WTC11 (cell line): ENCODE measurements around the gene RPP21. TPM values are rescaled to one million over a fixed set of nuclear protein-coding genes. Genes with fewer than 3 reads are reported as not detected.
A peak's percentile ranks its signal among the peaks of the same experiment; 100 is the strongest.

Experiments
- ATAC-seq: fragments of 200-7000 bp; cut with Tn5 transposase; 2 replicates; pipeline ENCODE4 v1.10.0; 2021; ENCODE audit warnings: mild to moderate bottlenecking, moderate library complexity
- CTCF ChIA-PET: fragments of 300-600 bp; sonication (Branson Sonifier 250); formaldehyde crosslinking; loops from one replicate; lab custom pipeline; 2021; ENCODE audit warnings: antibody characterized with exemption; lab: Charles Lee
- POLR2A ChIA-PET: fragments of 350-600 bp; sonication (Branson Sonifier 250); formaldehyde crosslinking; loops from one replicate; lab custom pipeline; 2021; ENCODE audit warnings: antibody characterized with exemption; lab: Charles Lee
- DNase-seq: peaks from one replicate; pipeline ENCODE4 v3.0.0; 2021; ENCODE audit warnings: low spot score
- H3K27ac Mint-ChIP-seq: 2 replicates; pipeline ENCODE4 v1.8.0; 2021; ENCODE audit warnings: mixed read lengths
- H3K27me3 Mint-ChIP-seq: 2 replicates; pipeline ENCODE4 v1.8.0; 2021; ENCODE audit warnings: low read depth, mild to moderate bottlenecking, moderate library complexity, mixed read lengths
- H3K36me3 Mint-ChIP-seq: 2 replicates; pipeline ENCODE4 v1.8.0; 2021; ENCODE audit warnings: mixed read lengths
- H3K4me1 Mint-ChIP-seq: 2 replicates; pipeline ENCODE4 v1.8.0; 2022; ENCODE audit warnings: mixed read lengths
- H3K4me3 Mint-ChIP-seq: 2 replicates; pipeline ENCODE4 v1.8.0; 2021; ENCODE audit warnings: mild to moderate bottlenecking, moderate library complexity, mixed read lengths
- H3K9me3 Mint-ChIP-seq: 2 replicates; pipeline ENCODE4 v1.8.0; 2021; ENCODE audit warnings: mixed read lengths
- ATF1 ChIP-seq: sonication (generic); formaldehyde crosslinking; IDR thresholded peaks from 2 replicates; pipeline ENCODE4 v1.8.1; 2023; ENCODE audit warnings: mild to moderate bottlenecking, moderate library complexity, missing genetic modification reagents
- ATF3 ChIP-seq: sonication (generic); formaldehyde crosslinking; conservative IDR thresholded peaks from 2 replicates; pipeline ENCODE4 v1.8.1; 2022; ENCODE audit warnings: mild to moderate bottlenecking, missing genetic modification reagents
- ATF6 ChIP-seq: sonication (generic); formaldehyde crosslinking; IDR thresholded peaks from 2 replicates; pipeline ENCODE4 v1.8.1; 2023; ENCODE audit warnings: mild to moderate bottlenecking, missing genetic modification reagents
- CREB1 ChIP-seq: sonication (generic); formaldehyde crosslinking; IDR thresholded peaks from 2 replicates; pipeline ENCODE4 v1.8.0; 2023; ENCODE audit warnings: mild to moderate bottlenecking, missing genetic modification reagents
- FOXK1 ChIP-seq: sonication (generic); formaldehyde crosslinking; IDR thresholded peaks from 2 replicates; pipeline ENCODE4 v1.8.0; 2022; ENCODE audit warnings: mild to moderate bottlenecking, moderate library complexity, missing genetic modification reagents
- GTF2I ChIP-seq: fragments of 250-450 bp; sonication (Bioruptor Pico); conservative IDR thresholded peaks from 2 replicates; pipeline ENCODE4 v1.4.0; 2021; ENCODE audit warnings: mild to moderate bottlenecking
- IRF1 ChIP-seq: sonication (generic); formaldehyde crosslinking; IDR thresholded peaks from 2 replicates; pipeline ENCODE4 v1.8.0; 2023; ENCODE audit warnings: missing genetic modification reagents
- IRF2 ChIP-seq: sonication (generic); formaldehyde crosslinking; IDR thresholded peaks from 2 replicates; pipeline ENCODE4 v1.8.0; 2022; ENCODE audit warnings: low read depth, missing genetic modification reagents, borderline replicate concordance
- MAX ChIP-seq: sonication (generic); formaldehyde crosslinking; IDR thresholded peaks from 2 replicates; pipeline ENCODE4 v1.8.0; 2022; ENCODE audit warnings: mild to moderate bottlenecking, missing genetic modification reagents
- NFYB ChIP-seq: sonication (generic); formaldehyde crosslinking; conservative IDR thresholded peaks from 2 replicates; pipeline ENCODE4 v1.8.0; 2022; ENCODE audit warnings: low read depth, missing genetic modification reagents
- NR1H2 ChIP-seq: sonication (generic); formaldehyde crosslinking; IDR thresholded peaks from 2 replicates; pipeline ENCODE4 v1.9.0; 2021; ENCODE audit warnings: mild to moderate bottlenecking, moderate library complexity, missing genetic modification reagents
- NR3C1 ChIP-seq: sonication (generic); formaldehyde crosslinking; conservative IDR thresholded peaks from 2 replicates; pipeline ENCODE4 v1.8.1; 2023; ENCODE audit warnings: low read depth, mild to moderate bottlenecking, missing genetic modification reagents
- OVOL2 ChIP-seq: fragments of 250-450 bp; sonication (Bioruptor Pico); IDR thresholded peaks from 2 replicates; pipeline ENCODE4 v1.9.0; 2021; ENCODE audit warnings: mild to moderate bottlenecking, borderline replicate concordance
- SMAD3 ChIP-seq: sonication (generic); formaldehyde crosslinking; IDR thresholded peaks from 2 replicates; pipeline ENCODE4 v1.8.0; 2022; ENCODE audit warnings: missing genetic modification reagents, mild to moderate bottlenecking, borderline replicate concordance
- SMAD4 ChIP-seq: sonication (generic); formaldehyde crosslinking; IDR thresholded peaks from 2 replicates; pipeline ENCODE4 v1.8.0; 2022; ENCODE audit warnings: mild to moderate bottlenecking, missing genetic modification reagents
- SOX15 ChIP-seq: fragments of 250-450 bp; sonication (Bioruptor Pico); IDR thresholded peaks from 2 replicates; pipeline ENCODE4 v1.9.0; 2021; ENCODE audit warnings: mild to moderate bottlenecking
- TEAD1 ChIP-seq: sonication (generic); formaldehyde crosslinking; IDR thresholded peaks from 2 replicates; pipeline ENCODE4 v1.8.0; 2022; ENCODE audit warnings: mild to moderate bottlenecking, missing genetic modification reagents
- TEAD4 ChIP-seq: sonication (generic); formaldehyde crosslinking; IDR thresholded peaks from 2 replicates; pipeline ENCODE4 v1.8.0; 2022; ENCODE audit warnings: mild to moderate bottlenecking, missing genetic modification reagents
- ZNF121 ChIP-seq: sonication (generic); formaldehyde crosslinking; IDR thresholded peaks from 2 replicates; pipeline ENCODE4 v1.8.0; 2023; ENCODE audit warnings: missing genetic modification reagents
- ZNF138 ChIP-seq: sonication (generic); formaldehyde crosslinking; conservative IDR thresholded peaks from 2 replicates; pipeline ENCODE4 v1.8.1; 2022; ENCODE audit warnings: mild to moderate bottlenecking, moderate library complexity, missing genetic modification reagents
- ZNF263 ChIP-seq: sonication (generic); formaldehyde crosslinking; IDR thresholded peaks from 2 replicates; pipeline ENCODE4 v1.8.1; 2022; ENCODE audit warnings: low read depth, mild to moderate bottlenecking, moderate library complexity, missing genetic modification reagents
- ZNF317 ChIP-seq: sonication (generic); formaldehyde crosslinking; IDR thresholded peaks from 2 replicates; pipeline ENCODE4 v1.8.1; 2023; ENCODE audit warnings: low read depth, mild to moderate bottlenecking, moderate library complexity, missing genetic modification reagents, borderline replicate concordance
- ZNF396 ChIP-seq: fragments of 250-450 bp; sonication (Bioruptor Pico); IDR thresholded peaks from 2 replicates; pipeline ENCODE4 v1.8.0; 2021; ENCODE audit warnings: mild to moderate bottlenecking, moderate library complexity, borderline replicate concordance
- total RNA-seq: library from RNA; stranded (reverse); gene quantifications from 3 replicates; pipeline ENCODE4 v1.2.3, GENCODE V29; 2021
- TF ChIP-seq, protein P1 (sequence below): sonication (generic); formaldehyde crosslinking; conservative IDR thresholded peaks from 2 replicates; pipeline ENCODE4 v1.8.1; 2023; ENCODE audit warnings: mild to moderate bottlenecking, low read depth, missing genetic modification reagents, moderate library complexity
- TF ChIP-seq, protein P2 (sequence below): sonication (generic); formaldehyde crosslinking; IDR thresholded peaks from 2 replicates; pipeline ENCODE4 v1.8.1; 2023; ENCODE audit warnings: mild to moderate bottlenecking, missing genetic modification reagents, moderate library complexity

RPP21 gene
- total RNA-seq, 1 experiment from 2014 or later, result 64.1 TPM

DNA sequence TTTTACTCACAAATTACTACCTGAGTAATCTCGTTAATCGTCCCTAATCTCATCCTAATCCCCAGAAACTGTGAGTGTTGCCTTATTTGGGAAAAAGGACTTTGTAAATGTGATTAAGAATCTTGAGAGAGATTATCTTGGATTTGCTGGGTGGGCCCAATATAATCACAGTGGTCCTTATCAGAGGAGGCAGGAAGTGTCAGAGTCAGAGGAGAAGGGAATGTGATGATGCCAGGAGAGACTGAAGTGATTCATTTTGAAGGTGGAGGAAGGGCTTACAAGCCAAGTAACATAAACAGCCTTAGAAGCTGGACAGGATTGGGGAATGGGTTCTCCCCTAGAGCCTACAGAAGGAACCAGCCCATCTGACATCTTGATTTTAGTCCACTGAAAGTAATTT, 16.7 kb downstream of the RPP21 start:
- H3K4me3 Mint-ChIP-seq, result no peak overlapping the region
- peaks cover 6% of the 10 kb centered on the region for H3K9me3 Mint-ChIP-seq
- peaks cover 54% of the 10 kb centered on the region for H3K27me3 Mint-ChIP-seq
- H3K27ac Mint-ChIP-seq, result no peak overlapping the region
- ATAC-seq (no peak), DNase-seq (no peak)
- CTCF ChIA-PET, result no interaction called here
- TF ChIP-seq ZNF317 (CRISPR knock-in tag) (no peak), ATF1 (CRISPR knock-in tag) (no peak), ZNF396 (CRISPR knock-in tag) (no peak)
- TF ChIP-seq, protein P1, sequence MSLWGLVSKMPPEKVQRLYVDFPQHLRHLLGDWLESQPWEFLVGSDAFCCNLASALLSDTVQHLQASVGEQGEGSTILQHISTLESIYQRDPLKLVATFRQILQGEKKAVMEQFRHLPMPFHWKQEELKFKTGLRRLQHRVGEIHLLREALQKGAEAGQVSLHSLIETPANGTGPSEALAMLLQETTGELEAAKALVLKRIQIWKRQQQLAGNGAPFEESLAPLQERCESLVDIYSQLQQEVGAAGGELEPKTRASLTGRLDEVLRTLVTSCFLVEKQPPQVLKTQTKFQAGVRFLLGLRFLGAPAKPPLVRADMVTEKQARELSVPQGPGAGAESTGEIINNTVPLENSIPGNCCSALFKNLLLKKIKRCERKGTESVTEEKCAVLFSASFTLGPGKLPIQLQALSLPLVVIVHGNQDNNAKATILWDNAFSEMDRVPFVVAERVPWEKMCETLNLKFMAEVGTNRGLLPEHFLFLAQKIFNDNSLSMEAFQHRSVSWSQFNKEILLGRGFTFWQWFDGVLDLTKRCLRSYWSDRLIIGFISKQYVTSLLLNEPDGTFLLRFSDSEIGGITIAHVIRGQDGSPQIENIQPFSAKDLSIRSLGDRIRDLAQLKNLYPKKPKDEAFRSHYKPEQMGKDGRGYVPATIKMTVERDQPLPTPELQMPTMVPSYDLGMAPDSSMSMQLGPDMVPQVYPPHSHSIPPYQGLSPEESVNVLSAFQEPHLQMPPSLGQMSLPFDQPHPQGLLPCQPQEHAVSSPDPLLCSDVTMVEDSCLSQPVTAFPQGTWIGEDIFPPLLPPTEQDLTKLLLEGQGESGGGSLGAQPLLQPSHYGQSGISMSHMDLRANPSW (CRISPR knock-in tag), result no peak
- POLR2A ChIA-PET, result no interaction called here
- peaks cover 7% of the 10 kb centered on the region for H3K4me1 Mint-ChIP-seq
- H3K36me3 Mint-ChIP-seq, result no peaks in the 10 kb centered on the region

DNA sequence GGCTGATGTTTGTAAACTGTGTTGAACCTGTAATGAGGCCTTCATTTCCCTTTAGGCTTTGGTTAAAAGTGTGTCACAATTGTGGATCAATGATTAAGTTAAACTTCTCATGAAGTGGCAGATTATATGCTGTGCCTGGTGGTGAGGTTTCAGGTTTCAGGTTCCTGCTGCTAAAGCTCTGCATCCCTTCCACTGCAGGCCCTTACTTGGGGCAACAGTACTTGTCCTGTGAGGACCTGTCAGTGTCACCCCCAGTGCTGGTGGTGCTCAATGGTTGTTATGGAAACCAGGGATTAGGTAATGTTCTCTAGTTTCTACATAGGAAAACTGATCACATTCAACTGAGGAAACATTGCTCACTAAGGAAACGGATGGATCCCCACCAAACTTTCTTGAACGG, 18.5 kb downstream of the RPP21 start:
- no peaks in the 10 kb centered on the region for H3K36me3 Mint-ChIP-seq
- ATAC-seq (peak; percentile 54), DNase-seq (no peak)
- ChIA-PET POLR2A (no interaction called here), CTCF (interaction anchor here (0.8 to 2.8 kb wide), 4 partner anchors 34 to 260 kb away, joined by 3 to 13 read pairs (median 4); no protein-coding TSS in a partner anchor)
- no peak overlapping the region for H3K27ac Mint-ChIP-seq
- TF ChIP-seq FOXK1 (CRISPR knock-in tag), result no peak
- TF ChIP-seq ATF3, result no peak
- TF ChIP-seq, protein P2, sequence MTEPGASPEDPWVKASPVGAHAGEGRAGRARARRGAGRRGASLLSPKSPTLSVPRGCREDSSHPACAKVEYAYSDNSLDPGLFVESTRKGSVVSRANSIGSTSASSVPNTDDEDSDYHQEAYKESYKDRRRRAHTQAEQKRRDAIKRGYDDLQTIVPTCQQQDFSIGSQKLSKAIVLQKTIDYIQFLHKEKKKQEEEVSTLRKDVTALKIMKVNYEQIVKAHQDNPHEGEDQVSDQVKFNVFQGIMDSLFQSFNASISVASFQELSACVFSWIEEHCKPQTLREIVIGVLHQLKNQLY (CRISPR knock-in tag), result no peak
- TF ChIP-seq ZNF263 (CRISPR knock-in tag), result no peak
- no peak for TF ChIP-seq IRF1 (CRISPR knock-in tag)
- TF ChIP-seq SMAD3 (CRISPR knock-in tag), result no peak
- TF ChIP-seq SMAD4 (CRISPR knock-in tag), result no peak
- no peak for TF ChIP-seq NR1H2 (CRISPR knock-in tag)
- no peak for TF ChIP-seq MAX (CRISPR knock-in tag)
- no peak for TF ChIP-seq TEAD1
- TF ChIP-seq ZNF317 (CRISPR knock-in tag), result no peak
- no peak for TF ChIP-seq CREB1
- no peak for TF ChIP-seq SOX15
- no peak for TF ChIP-seq ZNF138 (CRISPR knock-in tag)
- no peak for TF ChIP-seq GTF2I (CRISPR knock-in tag)
- TF ChIP-seq ZNF121 (CRISPR knock-in tag), result no peak
- H3K4me3 Mint-ChIP-seq, result no peak overlapping the region
- H3K9me3 Mint-ChIP-seq, result peaks cover 8% of the 10 kb centered on the region
- peaks cover 46% of the 10 kb centered on the region for H3K27me3 Mint-ChIP-seq
- peaks cover 7% of the 10 kb centered on the region for H3K4me1 Mint-ChIP-seq

- peaks cover 42% of the 10 kb centered on the region for H3K27me3 Mint-ChIP-seq
- no peaks in the 10 kb centered on the region for H3K36me3 Mint-ChIP-seq
- no peak overlapping the region for H3K4me3 Mint-ChIP-seq
- CTCF ChIA-PET, result interaction anchor here (2.8 kb wide), 1 partner anchor 33 kb away, joined by 13 read pairs; no protein-coding TSS in a partner anchor
- peak; percentile 23 for DNase-seq
- peaks cover 17% of the 10 kb centered on the region for H3K9me3 Mint-ChIP-seq
- ATAC-seq, result peak; percentile 79
- POLR2A ChIA-PET, result no interaction called here
- no peak overlapping the region for H3K27ac Mint-ChIP-seq
- peaks cover 5% of the 10 kb centered on the region for H3K4me1 Mint-ChIP-seq
- TF ChIP-seq TEAD4 (CRISPR knock-in tag), result no peak
- no peak for TF ChIP-seq ZNF121 (CRISPR knock-in tag)
- no peak for TF ChIP-seq OVOL2 (CRISPR knock-in tag)
- no peak for TF ChIP-seq NR3C1
- no peak for TF ChIP-seq NFYB
- no peak for TF ChIP-seq ATF6 (CRISPR knock-in tag)
- no peak for TF ChIP-seq IRF2
Measured at GRCh38 chr6:30364591-30364990, 19.6 kb downstream of the RPP21 start.
